DND-41 (cell line): ENCODE data around the gene NTMT2.

Experiments
- ATAC-seq: fragments of 200-7000 bp; cut with Tn5 transposase; 3 replicates; pipeline ENCODE4 v1.9.1; 2021; ENCODE audit warnings: low read depth; ENCODE audit not compliant: insufficient read depth
- DNase-seq: peaks from one replicate; pipeline ENCODE4 v3.0.0-alpha.2; 2020
- H2AFZ ChIP-seq: 2 replicates; pipeline ENCODE4 v1.6.0; 2012; ENCODE audit warnings: low read depth, low read length
- H3K27ac ChIP-seq: 2 replicates; pipeline ENCODE4 v1.5.1; 2012; ENCODE audit warnings: low read length, inconsistent platforms
- H3K27me3 ChIP-seq: fragments of 200-600 bp; sonication (generic); 2 replicates; pipeline ENCODE4 v1.6.0; 2012; ENCODE audit warnings: low read length, mild to moderate bottlenecking, inconsistent platforms; ENCODE audit not compliant: insufficient read depth, poor library complexity
- H3K36me3 ChIP-seq: 2 replicates; pipeline ENCODE4 v1.5.1; 2012; ENCODE audit warnings: low read length, inconsistent platforms; ENCODE audit not compliant: insufficient read depth
- H3K4me1 ChIP-seq: 2 replicates; pipeline ENCODE4 v1.5.1; 2012; ENCODE audit warnings: mild to moderate bottlenecking, low read length; ENCODE audit not compliant: insufficient read depth
- H3K4me2 ChIP-seq: 2 replicates; pipeline ENCODE4 v1.6.0; 2012; ENCODE audit warnings: mild to moderate bottlenecking, moderate library complexity, low read length, inconsistent platforms; ENCODE audit not compliant: insufficient read depth
- H3K4me3 ChIP-seq, 2 experiments: fragments of 200-600 bp in 1 of 2; shearing (Covaris generic) in 1 of 2; 2 replicates each; pipeline ENCODE4 v1.5.1; 2012 to 2016; ENCODE audit warnings: inconsistent platforms in 2 of 2, low read length in 2 of 2, mild to moderate bottlenecking in 2 of 2, low read depth in 1 of 2, moderate library complexity in 1 of 2
- H3K79me2 ChIP-seq: 2 replicates; pipeline ENCODE4 v1.6.0; 2012; ENCODE audit warnings: low read length, inconsistent platforms; ENCODE audit not compliant: insufficient read depth
- H3K9ac ChIP-seq: 2 replicates; pipeline ENCODE4 v1.6.0; 2012; ENCODE audit warnings: low read depth, mild to moderate bottlenecking, inconsistent platforms, low read length, moderate library complexity
- H3K9me3 ChIP-seq: 2 replicates; pipeline ENCODE4 v1.5.1; 2012; ENCODE audit warnings: low read length, moderate library complexity, mild to moderate bottlenecking, inconsistent platforms; ENCODE audit not compliant: insufficient read depth, severe bottlenecking
- H4K20me1 ChIP-seq: 2 replicates; pipeline ENCODE4 v1.6.0; 2012; ENCODE audit warnings: low read length; ENCODE audit not compliant: insufficient read depth
- EZH2 ChIP-seq: IDR thresholded peaks from 3 replicates; pipeline ENCODE4 v1.6.1; 2012; ENCODE audit warnings: borderline replicate concordance, low read depth, mild to moderate bottlenecking, moderate library complexity, low read length, inconsistent platforms; ENCODE audit not compliant: severe bottlenecking
- TF ChIP-seq, protein P1 (sequence below): IDR thresholded peaks from 2 replicates; pipeline ENCODE4 v1.5.1; 2012; ENCODE audit warnings: borderline replicate concordance, low read length, moderate library complexity, mild to moderate bottlenecking; ENCODE audit not compliant: poor library complexity, severe bottlenecking; ENCODE audit errors: extremely low read depth

NTMT2 gene

DNA sequence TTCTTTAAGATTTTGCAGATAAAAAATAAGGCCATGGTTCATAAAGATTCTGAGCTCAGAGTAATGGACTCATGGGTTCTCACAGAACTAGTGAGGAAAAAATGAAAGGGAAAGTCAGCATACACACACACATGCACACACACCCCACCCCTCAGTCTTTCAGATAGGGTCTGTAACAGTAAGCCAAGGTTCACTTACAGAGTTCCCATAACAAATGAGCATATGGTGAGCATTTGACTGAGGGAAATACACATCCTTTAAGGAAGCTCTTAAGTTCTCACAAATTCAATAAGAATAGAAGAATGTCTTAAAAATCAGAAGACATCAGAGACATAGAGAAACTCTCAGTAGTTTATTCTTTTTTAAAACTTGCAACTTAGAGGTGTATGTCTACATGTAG, 57.9 kb downstream of the NTMT2 start:
- Histone ChIP-seq H2AFZ (no peak overlapping the region), H3K4me2 (no peak overlapping the region), H3K27me3 (no peaks in the 10 kb centered on the region), H3K4me3 (no peak overlapping the region), H3K4me1 (no peaks in the 10 kb centered on the region), H3K27ac (no peak overlapping the region), H4K20me1 (no peaks in the 10 kb centered on the region), H3K36me3 (no peaks in the 10 kb centered on the region), H3K79me2 (no peaks in the 10 kb centered on the region), H3K9me3 (peaks cover 11% of the 10 kb centered on the region), H3K9ac (no peak overlapping the region)
- ATAC-seq (no peak), DNase-seq (no peak)
- TF ChIP-seq, protein P1, sequence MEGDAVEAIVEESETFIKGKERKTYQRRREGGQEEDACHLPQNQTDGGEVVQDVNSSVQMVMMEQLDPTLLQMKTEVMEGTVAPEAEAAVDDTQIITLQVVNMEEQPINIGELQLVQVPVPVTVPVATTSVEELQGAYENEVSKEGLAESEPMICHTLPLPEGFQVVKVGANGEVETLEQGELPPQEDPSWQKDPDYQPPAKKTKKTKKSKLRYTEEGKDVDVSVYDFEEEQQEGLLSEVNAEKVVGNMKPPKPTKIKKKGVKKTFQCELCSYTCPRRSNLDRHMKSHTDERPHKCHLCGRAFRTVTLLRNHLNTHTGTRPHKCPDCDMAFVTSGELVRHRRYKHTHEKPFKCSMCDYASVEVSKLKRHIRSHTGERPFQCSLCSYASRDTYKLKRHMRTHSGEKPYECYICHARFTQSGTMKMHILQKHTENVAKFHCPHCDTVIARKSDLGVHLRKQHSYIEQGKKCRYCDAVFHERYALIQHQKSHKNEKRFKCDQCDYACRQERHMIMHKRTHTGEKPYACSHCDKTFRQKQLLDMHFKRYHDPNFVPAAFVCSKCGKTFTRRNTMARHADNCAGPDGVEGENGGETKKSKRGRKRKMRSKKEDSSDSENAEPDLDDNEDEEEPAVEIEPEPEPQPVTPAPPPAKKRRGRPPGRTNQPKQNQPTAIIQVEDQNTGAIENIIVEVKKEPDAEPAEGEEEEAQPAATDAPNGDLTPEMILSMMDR = no peak
- TF ChIP-seq EZH2 = no peak

- Histone ChIP-seq H3K27ac (no peak overlapping the region), H3K4me2 (no peak overlapping the region), H3K4me1 (no peaks in the 10 kb centered on the region), H3K4me3 (no peak overlapping the region), H3K27me3 (no peaks in the 10 kb centered on the region), H2AFZ (no peak overlapping the region), H3K36me3 (no peaks in the 10 kb centered on the region), H3K9me3 (peaks cover 11% of the 10 kb centered on the region), H3K79me2 (no peaks in the 10 kb centered on the region), H3K9ac (no peak overlapping the region), H4K20me1 (no peaks in the 10 kb centered on the region)
- TF ChIP-seq, protein P1 = no peak
- TF ChIP-seq EZH2 = no peak
- no peak for DNase-seq
- no peak for ATAC-seq
These were observed 58.4 kb downstream of the NTMT2 start for GRCh38 chr1:170204121-170204520.

DNA sequence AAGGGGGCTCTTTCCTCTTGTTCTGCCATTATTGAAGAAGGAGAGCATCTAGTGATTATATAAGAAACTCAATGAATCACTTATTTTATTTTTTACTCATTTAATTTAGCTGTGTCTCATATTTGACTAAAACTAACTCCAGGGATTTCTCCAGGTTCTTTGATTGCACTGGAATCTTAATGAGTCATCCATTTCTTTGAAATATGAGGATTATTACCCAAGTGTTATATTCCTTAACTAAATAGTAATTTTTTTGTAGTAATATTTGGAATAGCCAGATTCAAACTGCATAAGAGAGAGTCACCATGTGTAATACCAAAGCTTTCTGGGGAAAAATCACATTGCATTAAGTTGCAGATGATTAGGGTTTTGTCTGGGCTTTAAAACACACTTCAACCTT, 59.5 kb downstream of the NTMT2 start:
- H3K36me3 ChIP-seq = no peaks in the 10 kb centered on the region
- TF ChIP-seq EZH2 = no peak
- TF ChIP-seq, protein P1 = no peak
- H3K4me1 ChIP-seq = no peaks in the 10 kb centered on the region
- no peak overlapping the region for H3K9ac ChIP-seq
- H3K27ac ChIP-seq = no peak overlapping the region
- H3K27me3 ChIP-seq = no peaks in the 10 kb centered on the region
- H2AFZ ChIP-seq = no peak overlapping the region
- no peaks in the 10 kb centered on the region for H4K20me1 ChIP-seq
- no peak for ATAC-seq
- no peaks in the 10 kb centered on the region for H3K79me2 ChIP-seq
- no peak overlapping the region for H3K4me2 ChIP-seq
- no peak overlapping the region for H3K4me3 ChIP-seq
- no peak for DNase-seq
- peaks cover 11% of the 10 kb centered on the region for H3K9me3 ChIP-seq

- ATAC-seq = no peak
These were observed 63.4 kb downstream of the NTMT2 start for GRCh38 chr1:170209125-170209524.

More at GRCh38 chr1:170209125-170209524, 63.4 kb downstream of the NTMT2 start:
- DNase-seq = no peak
- no peak for TF ChIP-seq EZH2
- TF ChIP-seq, protein P1 = no peak
- Histone ChIP-seq H3K4me3 (no peak overlapping the region), H4K20me1 (no peaks in the 10 kb centered on the region), H3K27ac (no peak overlapping the region), H3K27me3 (no peaks in the 10 kb centered on the region), H3K4me1 (no peaks in the 10 kb centered on the region), H2AFZ (no peak overlapping the region), H3K9ac (no peak overlapping the region), H3K9me3 (peaks cover 11% of the 10 kb centered on the region), H3K36me3 (no peaks in the 10 kb centered on the region), H3K4me2 (no peak overlapping the region), H3K79me2 (no peaks in the 10 kb centered on the region)
